HG03095 (cell line): ENCODE data around the gene CARD11.
"Not testable (repeated sequence)": the region's sequence is repeated elsewhere in the genome, so short reads cannot be mapped to it uniquely, and the experiment has no call there.

ENCODE experiments used
- ATAC-seq: cut with Tn5 transposase; IDR thresholded peaks from one replicate; pipeline ENCODE4 v1.9.1; 2021; ENCODE audit warnings: moderate library complexity; ENCODE audit not compliant: unreplicated experiment

The CARD11 gene

DNA sequence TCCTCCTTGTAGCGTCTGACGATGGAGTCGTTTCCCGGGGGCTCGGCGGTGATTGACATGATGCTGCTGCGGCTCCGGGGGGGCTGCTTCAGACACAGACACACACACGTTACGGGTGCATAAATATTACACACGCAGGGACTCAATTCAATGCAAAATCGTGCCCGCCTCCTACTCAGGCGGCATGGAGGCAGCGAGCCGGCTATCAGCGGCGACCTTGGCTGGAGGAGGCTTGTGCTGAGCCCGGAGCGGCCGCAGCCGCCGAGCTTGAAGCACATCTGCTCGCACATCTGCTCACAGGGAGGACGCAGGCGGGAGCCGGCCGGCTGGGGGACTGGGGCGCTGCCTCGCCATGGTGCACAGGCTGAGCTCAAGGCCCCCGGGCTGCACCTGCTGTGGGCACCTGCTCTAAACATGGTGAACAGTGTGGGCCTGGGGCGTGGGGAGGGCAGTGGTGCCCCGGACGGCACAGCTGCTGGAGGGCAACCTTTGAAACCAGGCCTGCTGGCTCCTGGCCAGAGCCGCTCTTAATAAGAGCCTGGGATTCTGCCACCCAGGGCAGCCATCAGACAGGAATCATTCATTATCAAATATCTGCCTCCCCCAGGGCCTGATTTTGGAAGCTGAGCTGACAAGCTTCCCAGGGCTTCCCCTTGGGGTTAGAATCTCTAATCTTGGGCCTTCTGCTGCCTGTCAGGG lies 114.9 kb downstream of the CARD11 start:
- ATAC-seq, result no peak

- no peak for ATAC-seq
Observed at GRCh38 chr7:2928256-2928612, 115.4 kb downstream of the CARD11 start.

- ATAC-seq, result no peak
Observed at GRCh38 chr7:2927592-2927991, 116.1 kb downstream of the CARD11 start.

DNA sequence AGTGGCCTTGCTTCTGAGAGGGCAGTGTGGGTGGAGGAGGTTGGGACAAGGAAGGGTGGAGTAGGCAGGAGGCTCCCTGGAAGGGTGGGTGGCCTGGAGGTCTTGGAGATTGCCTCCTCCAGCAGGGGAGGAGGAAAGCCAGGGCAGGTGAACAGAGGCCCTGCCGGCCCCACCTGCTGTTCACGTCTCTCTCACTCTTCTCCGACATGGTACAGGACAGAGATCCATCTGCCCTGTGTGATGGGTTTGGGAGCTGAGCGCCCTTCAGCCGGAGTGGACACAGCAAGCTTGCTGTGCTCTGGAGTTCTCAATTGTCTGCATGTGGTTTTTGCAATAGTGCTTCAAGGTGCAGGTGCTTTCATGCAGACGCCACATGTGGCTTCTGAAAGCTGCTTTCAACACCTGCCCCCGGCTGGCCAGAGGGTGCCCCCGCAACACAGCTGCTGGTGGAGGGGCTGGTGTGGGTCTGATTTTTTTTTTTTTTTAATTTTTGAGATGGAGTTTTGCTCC lies 116.7 kb downstream of the CARD11 start:
- no peak for ATAC-seq

GRCh38 chr7:2926120-2926895 lies 117.4 kb downstream of the CARD11 start:
- ATAC-seq, result no peak

DNA sequence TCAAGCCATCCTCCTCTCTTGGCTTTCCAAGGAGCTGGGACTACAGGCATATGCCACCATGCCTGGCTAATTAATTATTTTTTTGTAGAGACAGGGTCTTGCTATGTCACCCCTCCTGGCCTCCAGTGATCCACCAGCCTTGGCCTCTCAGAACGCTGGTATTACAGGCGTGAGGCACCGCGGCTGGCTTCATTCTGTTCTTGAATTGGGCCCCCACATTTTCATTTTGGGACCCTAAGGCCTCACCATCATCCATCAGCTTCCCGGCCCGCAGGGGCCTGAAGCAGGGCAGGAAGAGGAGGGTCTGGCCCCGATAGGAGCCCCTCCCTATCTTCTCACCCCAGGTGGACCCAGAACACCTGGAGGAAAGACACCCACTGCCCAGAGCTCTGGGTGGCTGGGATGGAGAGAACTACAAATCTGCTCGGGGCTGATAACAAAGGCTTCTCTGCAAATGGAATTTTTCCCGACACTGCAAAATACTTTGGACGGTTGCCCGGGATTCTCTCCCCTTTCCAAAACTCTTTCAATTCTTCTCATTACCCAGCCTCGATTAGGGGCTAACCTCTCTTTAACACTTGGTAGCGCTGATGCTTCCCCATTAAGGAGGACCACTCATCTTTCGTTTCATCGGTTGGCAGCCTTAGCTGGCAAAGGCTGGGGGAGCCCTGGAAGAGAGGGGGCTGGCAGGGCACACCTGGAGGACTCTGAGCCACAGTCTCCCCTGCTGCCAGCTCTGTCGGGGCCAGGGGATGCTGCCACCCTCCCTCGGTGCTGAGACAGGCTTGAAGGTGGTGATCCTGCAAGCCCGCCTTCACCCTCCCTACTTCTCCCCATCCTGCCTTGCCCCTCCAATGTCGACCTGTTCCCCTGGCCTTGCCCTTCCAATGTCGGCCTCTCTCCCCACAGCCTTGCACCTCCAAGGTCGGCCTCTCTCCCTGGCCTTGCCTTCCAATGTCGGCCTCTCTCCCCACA lies 118.5 kb downstream of the CARD11 start:
- ATAC-seq, result no peak

GRCh38 chr7:2923886-2924574 lies 119.6 kb downstream of the CARD11 start:
- no peak for ATAC-seq

- no peak for ATAC-seq
Observed at GRCh38 chr7:2923291-2923781, 120.3 kb downstream of the CARD11 start.

- no peak for ATAC-seq
Observed at GRCh38 chr7:2922866-2923265, 120.8 kb downstream of the CARD11 start.

DNA sequence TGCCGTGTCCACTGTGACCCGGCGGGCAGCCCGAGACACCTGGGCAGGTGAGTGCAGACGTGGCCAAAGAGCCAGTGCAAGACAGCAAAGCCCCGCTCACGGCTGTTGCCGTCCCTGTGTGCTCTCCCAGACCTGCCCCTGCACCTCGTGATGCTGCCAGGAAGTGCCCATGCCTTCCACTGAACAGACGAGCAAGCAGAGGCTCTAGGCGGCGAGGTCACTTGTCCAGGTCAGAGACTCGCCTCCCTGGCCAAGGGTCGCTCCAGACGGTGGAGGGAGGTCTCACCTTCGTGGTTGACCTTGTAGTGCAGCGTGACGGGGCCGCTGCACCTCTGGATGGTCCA lies 121.3 kb downstream of the CARD11 start:
- ATAC-seq, result no peak

DNA sequence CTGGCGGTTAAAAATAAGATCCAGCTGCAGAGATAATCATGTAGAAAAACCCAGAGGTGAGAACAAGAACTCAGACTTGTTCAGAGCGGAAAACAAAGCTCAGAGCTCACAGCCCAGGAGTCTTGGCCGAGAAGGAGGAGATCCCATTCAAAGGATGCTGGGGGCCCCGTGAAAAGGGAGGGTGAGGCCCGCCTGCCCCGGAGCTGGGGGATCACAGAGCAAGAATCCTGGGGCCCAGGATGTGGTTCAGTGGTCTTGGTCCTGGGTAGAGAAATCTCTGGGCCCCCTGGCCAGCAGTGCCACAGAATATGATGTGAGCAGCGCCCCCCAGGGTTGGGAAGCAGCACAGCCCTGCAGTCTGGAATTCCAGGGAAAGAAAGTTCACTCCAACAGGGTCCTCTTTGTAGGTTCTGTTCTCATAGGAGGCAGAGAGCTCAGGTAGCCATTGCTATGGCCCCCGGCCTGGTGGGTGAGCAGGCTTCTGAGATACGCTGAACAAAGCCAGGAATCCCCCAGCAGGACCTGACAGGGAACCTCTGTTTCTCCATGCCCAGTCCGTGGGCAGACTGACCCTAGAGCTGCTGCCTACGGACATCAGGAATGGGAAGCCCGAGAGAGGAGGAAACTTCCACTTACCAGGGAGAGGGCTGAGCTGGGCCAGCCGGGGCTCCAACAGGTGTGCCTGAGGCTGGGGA lies 121.9 kb downstream of the CARD11 start:
- ATAC-seq, result no peak

DNA sequence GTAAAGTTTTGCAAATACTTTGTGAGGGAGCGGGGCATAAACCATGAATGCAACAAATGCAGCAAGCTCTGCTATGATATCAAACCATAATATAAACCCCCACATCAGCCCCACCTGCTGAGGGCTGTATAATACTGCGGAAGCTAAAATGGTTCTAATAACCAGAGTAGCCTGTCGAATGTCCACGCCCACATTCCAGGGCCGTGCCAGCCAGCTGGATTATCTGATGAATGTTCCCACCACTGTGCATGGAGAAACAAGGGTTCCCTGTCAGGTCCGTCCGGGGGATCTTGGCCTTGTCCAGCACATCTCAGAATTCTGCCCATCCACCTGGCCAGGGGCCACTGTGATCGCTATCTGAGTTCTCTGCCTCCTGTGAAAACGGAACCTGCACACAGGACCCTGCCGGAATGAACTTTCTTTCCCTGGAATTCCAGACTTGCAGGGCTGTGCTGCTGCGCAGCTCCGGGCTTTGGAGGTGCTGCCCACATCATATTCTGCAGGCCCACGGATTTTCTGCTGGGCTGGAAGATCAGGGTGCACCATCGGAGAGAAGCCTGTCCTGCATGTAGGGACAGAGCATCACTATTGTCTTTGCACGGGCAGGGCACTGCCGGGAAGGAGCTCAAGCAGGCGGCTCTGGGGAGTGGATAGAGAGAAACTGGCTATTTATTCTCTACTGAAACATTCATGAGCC lies 122.6 kb downstream of the CARD11 start:
- ATAC-seq, result no peak

GRCh38 chr7:2920480-2920879 lies 123.2 kb downstream of the CARD11 start:
- ATAC-seq, result not testable (repeated sequence)

GRCh38 chr7:2920041-2920440 lies 123.6 kb downstream of the CARD11 start:
- no peak for ATAC-seq

DNA sequence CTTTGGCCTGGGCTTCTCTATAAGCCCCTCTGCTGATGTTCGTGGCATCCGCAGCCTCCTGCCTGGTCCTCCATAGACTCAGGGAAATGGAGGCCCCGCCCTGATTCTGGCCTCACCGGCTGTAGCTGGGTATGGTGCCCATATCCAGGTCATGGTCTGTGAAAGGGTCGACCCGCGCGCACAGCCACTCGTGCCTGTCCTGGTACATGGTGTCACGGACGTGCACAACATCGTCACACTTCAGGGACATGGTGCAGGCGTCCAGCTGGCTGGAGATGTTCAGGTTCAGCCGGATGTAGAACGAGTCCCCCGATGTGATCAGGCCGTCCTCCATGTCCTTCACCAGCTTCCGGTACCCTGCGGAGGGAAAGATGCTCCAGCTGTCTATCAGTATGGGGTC lies 124.4 kb downstream of the CARD11 start:
- no peak for ATAC-seq

GRCh38 chr7:2918406-2918805 lies 125.3 kb downstream of the CARD11 start:
- ATAC-seq, result no peak

DNA sequence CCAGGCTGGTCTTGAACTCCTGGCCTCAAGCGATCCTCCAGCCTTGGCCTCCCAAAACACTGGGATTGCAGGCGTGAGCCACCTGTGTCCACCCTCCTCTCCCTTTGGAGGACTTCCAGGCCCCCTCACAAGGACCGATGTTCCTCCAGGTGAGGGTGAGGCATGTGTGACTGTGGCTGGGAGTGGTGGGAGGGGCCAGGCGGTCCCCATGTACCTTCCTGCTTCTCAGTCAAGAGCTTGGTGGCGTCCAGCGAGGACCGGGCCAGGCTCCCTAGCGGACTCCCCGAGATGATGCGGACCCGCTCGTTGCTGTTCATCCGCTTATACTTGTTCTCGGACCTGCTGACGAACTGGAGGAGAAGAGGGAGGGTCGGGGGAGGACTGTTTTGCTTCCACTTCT lies 128.6 kb downstream of the CARD11 start:
- ATAC-seq, result no peak

- no peak for ATAC-seq
Observed at GRCh38 chr7:2913760-2914387, 129.8 kb downstream of the CARD11 start.
